Measurements from ENCODE around the gene SEC61B.
A peak's percentile ranks its signal among the peaks of the same experiment; 100 is the strongest.

The SEC61B gene

DNA sequence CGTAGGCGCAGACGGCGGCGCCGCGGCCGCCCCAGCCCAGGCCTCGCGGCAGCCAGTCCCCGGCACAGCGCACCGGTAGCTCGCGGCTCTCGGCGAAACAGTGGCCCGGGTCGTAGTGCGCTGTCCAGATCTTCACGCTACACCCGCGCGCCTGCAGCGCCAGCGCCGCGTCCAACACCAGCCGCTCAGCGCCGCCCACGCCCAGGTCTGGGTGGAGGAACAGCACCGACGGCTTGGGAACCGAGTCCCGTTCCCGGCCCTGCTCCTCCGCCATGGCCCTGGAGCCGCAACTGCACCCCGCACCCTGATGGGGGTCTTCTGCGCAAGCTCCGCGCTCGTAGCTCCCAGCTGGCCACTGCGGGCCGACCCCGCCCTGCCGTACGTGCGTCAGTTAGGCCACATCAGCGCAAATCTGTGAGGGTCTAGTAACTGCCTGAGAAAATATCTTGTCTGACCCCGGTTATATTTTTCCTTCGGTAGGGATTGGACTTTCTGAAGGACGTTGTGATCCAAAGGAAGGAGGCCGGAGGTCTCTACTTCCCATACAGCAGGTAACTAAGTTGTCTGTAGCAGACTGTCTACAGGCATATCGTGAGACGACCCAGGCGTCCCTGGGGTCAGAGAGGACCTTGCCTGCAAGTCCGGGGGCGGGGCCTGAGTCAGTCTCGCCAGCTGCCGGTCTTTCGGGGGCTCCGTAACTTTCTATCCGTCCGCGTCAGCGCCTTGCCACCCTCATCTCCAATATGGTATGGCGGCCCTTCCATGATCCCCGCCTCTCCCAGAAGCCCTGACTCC is at the start of gene SEC61B, which contains the start of gene ALG2:
TSS of gene SEC61B (plus strand) at position 662 of the 795 bp plus-strand sequence. CDS start at position 744, 82 bp downstream.
TSS of gene ALG2 (minus strand) at position 322 of the 795 bp plus-strand sequence. CDS start at position 274, 48 bp downstream.
- ChIA-PET POLR2A (interaction anchor here (0.7 to 2.5 kb wide), 10 partner anchors 10 to 684 kb away, joined by 3 to 8 read pairs (median 4); partner anchors contain the start of gene TGFBR1), CTCF (interaction anchor here (0.8 to 1.5 kb wide), 2 partner anchors 8 to 37 kb away, joined by 3 read pairs; no protein-coding TSS in a partner anchor)
- peak; percentile 93 for DNase-seq (ENCODE audit: extremely low spot score)
- TF ChIP-seq FOXM1 (IDR thresholded peaks at IDR 0.05; ENCODE audit: borderline replicate concordance): no peak
- TF ChIP-seq PKNOX1 (IDR thresholded peaks at IDR 0.05): peak; percentile 62
- TF ChIP-seq L3MBTL2 (conservative IDR thresholded peaks at IDR 0.05): no peak
- no peak for TF ChIP-seq FOXK2 (IDR thresholded peaks at IDR 0.05)
- TF ChIP-seq BHLHE40 (IDR thresholded peaks at IDR 0.05; ENCODE audit: borderline replicate concordance): no peak
- 0 out of 2 replicates have a peak, but pooled peaks have one; percentile 24 for TF ChIP-seq CTBP1 (IDR thresholded peaks at IDR 0.05; ENCODE audit: borderline replicate concordance)
- TF ChIP-seq ARNT (IDR thresholded peaks at IDR 0.05): no peak
- 0 out of 2 replicates have a peak, but pooled peaks have one; percentile 40 for TF ChIP-seq ELF4 (IDR thresholded peaks at IDR 0.05)
- no peak for TF ChIP-seq SUZ12 (IDR thresholded peaks at IDR 0.05)
- no peak for TF ChIP-seq LEF1 (IDR thresholded peaks at IDR 0.05; ENCODE audit: borderline replicate concordance)
- no peak for TF ChIP-seq HDGF (IDR thresholded peaks at IDR 0.05; ENCODE audit: borderline replicate concordance)
- TF ChIP-seq FOXA1 (IDR thresholded peaks at IDR 0.05): no peak
- TF ChIP-seq NFRKB (IDR thresholded peaks at IDR 0.05): no peak
- no peak for TF ChIP-seq TARDBP (IDR thresholded peaks at IDR 0.05)
- TF ChIP-seq ZNF384 (IDR thresholded peaks at IDR 0.05): no peak
- no peak for TF ChIP-seq SP1 (IDR thresholded peaks at IDR 0.05)

DNA sequence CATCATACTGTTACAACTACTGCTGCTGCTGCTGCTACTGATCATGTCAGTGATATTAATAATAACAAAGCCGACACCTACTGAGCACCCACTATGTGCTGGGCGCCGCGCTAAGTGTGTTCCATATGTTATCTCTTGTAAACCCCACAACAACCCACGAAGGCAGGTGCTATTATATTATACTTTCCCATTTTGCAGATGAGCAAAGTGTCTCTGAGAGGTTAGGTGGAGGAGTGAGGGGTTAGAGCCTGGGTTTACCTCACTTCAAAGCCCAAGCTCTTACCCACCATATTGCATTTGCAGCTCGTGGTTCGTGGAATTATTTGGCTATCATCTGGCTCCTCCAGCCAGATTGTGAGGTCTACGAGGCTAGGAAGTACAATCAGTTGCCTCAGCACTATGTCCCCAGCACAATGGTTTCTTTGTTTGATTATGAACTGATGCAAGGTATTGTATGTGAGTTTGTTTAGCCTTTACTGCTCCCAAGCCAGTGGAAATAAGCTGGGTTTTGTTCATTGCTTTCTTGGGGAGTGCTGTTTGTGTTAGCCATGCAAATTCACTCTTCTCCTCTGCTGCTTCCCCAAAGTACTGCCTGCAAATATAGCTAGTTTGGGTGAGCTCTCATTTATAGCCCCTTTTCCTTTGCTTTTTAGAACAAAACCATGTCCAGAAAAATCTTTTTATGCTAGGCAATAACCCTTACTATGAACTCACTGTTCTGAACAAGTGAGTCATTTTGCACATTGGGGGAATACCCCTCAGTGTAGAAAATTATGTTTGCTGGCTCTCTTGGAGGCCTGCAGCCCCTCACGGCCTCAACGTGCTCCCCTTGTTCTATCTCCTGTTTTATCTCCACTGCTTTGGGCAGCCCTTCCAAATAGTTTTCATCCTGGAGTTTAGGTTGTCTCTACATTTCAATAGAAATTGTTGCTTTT is 48.2 kb upstream of the SEC61B start:
- no peak for DNase-seq (ENCODE audit: extremely low spot score)
- CTCF ChIA-PET: no interaction called here

GRCh38 chr9:99176527-99177013 is 45.5 kb upstream of the SEC61B start:
- POLR2A ChIA-PET: no interaction called here

More for the DNA sequence above, 48.2 kb upstream of the SEC61B start:
- POLR2A ChIA-PET: no interaction called here
- TF ChIP-seq PKNOX1 (IDR thresholded peaks at IDR 0.05): no peak
- no peak for TF ChIP-seq FOXK2 (IDR thresholded peaks at IDR 0.05)
- TF ChIP-seq SUZ12 (IDR thresholded peaks at IDR 0.05): no peak
- no peak for TF ChIP-seq SP1 (IDR thresholded peaks at IDR 0.05)
- no peak for TF ChIP-seq LEF1 (IDR thresholded peaks at IDR 0.05; ENCODE audit: borderline replicate concordance)
- no peak for TF ChIP-seq FOXM1 (IDR thresholded peaks at IDR 0.05; ENCODE audit: borderline replicate concordance)
- TF ChIP-seq HDGF (IDR thresholded peaks at IDR 0.05; ENCODE audit: borderline replicate concordance): no peak
- no peak for TF ChIP-seq BHLHE40 (IDR thresholded peaks at IDR 0.05; ENCODE audit: borderline replicate concordance)

GRCh38 chr9:99177576-99178366 is 44.3 kb upstream of the SEC61B start:
- TF ChIP-seq CTBP1 (IDR thresholded peaks at IDR 0.05; ENCODE audit: borderline replicate concordance): no peak
- no peak for TF ChIP-seq FOXK2 (IDR thresholded peaks at IDR 0.05)
- TF ChIP-seq FOXA1 (IDR thresholded peaks at IDR 0.05): no peak
- no peak for TF ChIP-seq NFRKB (IDR thresholded peaks at IDR 0.05)
- no peak for TF ChIP-seq LEF1 (IDR thresholded peaks at IDR 0.05; ENCODE audit: borderline replicate concordance)
- CTCF ChIA-PET: interaction anchor here (0.7 kb wide), 1 partner anchor 72 kb away, joined by 5 read pairs; no protein-coding TSS in a partner anchor

More at GRCh38 chr9:99176527-99177013, 45.5 kb upstream of the SEC61B start:
- CTCF ChIA-PET: interaction anchor here (1.8 kb wide), 1 partner anchor 9 kb away, joined by 5 read pairs; no protein-coding TSS in a partner anchor
- DNase-seq (ENCODE audit: extremely low spot score): no peak
- TF ChIP-seq SUZ12 (IDR thresholded peaks at IDR 0.05) (no peak), ARNT (IDR thresholded peaks at IDR 0.05) (no peak), PKNOX1 (IDR thresholded peaks at IDR 0.05) (no peak), L3MBTL2 (conservative IDR thresholded peaks at IDR 0.05) (no peak), SP1 (IDR thresholded peaks at IDR 0.05) (no peak), CTBP1 (IDR thresholded peaks at IDR 0.05; ENCODE audit: borderline replicate concordance) (no peak), HDGF (IDR thresholded peaks at IDR 0.05; ENCODE audit: borderline replicate concordance) (no peak)

More at GRCh38 chr9:99177576-99178366, 44.3 kb upstream of the SEC61B start:
- no peak for DNase-seq (ENCODE audit: extremely low spot score)
- POLR2A ChIA-PET: no interaction called here
